Endometrial microvascular endothelial cells (primary cell): Measurements from ENCODE around the gene KPTN. TPM values are rescaled to one million over a fixed set of nuclear protein-coding genes. Genes with fewer than 3 reads are reported as not detected.

Source experiments
- in situ Hi-C: cut with HindIII; loops from 2 replicates; pipeline ENCODE4 v1.10.0; 2017; ENCODE audit warnings: low sequenced_read_pairs, low pct_unique_long_range_greater_than_20kb; ENCODE audit errors: inconsistent ontology term
- total RNA-seq: library from RNA; depleted of rRNA; stranded (reverse); fragments of >200 nt; gene quantifications from one replicate; pipeline ENCODE4 v1.2.3, GENCODE V29; 2015; ENCODE audit errors: inconsistent ontology term

KPTN gene
- total RNA-seq = 5.0 TPM

DNA sequence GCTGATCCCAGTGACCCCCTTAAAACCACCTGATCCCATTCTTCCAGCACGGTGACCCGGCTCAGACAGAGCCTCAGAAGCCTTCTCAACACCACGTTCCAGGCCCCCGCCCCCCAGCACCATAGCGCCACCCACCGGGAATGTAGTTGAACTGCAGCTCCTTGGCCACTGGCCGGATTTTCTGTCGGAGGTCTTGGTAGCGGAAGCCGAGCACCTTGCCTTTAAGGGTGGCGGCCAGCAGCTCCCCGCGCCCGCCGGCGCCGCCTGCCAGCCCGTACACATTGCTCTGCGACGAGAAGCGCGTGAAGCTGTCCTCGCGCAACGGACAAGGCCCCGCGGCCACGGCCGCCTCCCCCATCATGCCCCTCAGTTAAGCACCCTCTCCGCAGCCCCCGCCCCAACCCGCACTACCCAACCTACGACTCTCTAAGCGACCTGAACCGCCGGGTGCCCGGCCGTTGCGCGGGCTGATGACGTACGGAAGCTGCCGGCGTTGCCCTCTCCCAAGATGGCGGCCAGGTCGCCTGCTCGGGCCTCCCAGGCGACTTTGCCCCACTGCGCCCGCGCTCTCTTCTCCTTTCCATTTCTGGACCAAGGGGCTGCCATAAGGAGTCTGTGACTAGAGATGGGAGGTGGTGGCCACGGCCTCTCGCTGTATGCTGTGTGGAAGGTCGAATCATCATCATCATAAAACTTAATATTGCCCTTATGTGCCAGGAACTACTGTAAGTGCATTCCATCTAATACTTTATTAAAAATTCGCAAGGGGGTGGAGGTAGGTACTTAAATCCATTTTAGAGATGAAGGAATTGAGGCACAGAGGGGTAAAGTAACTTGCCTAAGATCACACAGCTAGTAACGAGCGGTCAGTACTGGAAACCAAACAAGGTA is at the start of gene KPTN:
KPTN (minus strand) TSS at position 420 of the 891 bp plus-strand sequence; CDS start at position 361, 59 bp downstream.
- in situ Hi-C loops = no loop called here

DNA sequence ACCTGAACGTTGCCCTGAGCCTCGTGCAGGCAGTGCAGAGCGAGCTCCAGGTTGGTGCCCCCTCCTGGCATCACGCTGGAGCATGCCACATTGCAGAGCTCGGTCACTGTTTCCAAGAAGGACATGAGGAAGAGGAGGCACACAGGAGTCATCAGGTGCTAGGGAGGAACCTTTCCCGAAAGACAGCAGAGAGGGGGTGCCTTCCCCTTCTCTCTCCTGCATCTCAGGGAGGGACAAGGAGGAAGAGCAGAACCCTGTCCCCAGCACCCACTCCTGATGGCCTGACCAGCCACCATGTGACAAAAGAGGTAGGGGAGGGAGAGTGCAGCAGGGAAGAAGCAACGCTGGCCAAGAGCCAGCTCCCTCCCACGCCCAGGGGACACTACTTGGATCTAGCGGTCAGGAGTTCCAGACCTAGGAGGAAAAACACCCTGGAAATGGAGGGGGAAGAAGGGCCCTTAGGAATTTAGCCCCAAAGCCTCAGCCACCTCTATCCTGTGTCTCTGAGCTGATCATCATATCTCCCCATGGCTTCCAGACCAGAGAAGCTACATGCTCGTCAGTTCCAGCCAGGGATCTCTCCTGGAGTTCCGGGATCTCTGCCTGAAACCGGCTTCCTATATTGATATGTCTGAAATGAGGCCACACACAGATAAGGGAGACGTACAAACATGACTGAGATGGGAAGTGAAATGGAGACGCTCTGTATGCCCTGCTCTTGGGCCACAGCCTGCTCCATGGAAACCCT is 47.8 kb upstream of the KPTN start:
- in situ Hi-C loops = no loop called here

GRCh38 chr19:47529018-47529742 is 45.2 kb upstream of the KPTN start:
- in situ Hi-C loops = no loop called here

GRCh38 chr19:47526798-47527197 is 42.8 kb upstream of the KPTN start:
- in situ Hi-C loops = no loop called here

DNA sequence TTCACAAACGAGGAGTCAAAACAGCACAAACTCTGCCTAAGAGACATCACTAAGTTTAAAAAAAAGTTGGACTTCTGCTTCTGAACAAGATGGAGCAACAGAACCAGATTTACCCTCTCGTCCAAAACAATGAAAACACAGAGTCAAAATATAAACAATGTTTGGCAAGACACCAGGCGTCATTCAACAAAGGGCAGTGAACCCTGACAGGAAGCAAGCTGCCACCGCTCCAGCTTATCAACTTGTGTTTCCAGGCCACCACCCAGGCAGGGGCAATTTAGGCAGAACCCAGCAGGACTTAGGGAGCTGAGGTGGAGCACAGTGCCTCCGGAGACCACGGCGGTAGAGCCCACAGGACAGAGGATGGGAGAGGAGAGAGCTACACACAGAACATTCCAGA is 39.5 kb upstream of the KPTN start:
- in situ Hi-C loops = no loop called here

- in situ Hi-C loops = no loop called here
Observed at GRCh38 chr19:47521473-47522180, 37.6 kb upstream of the KPTN start.

- in situ Hi-C loops = no loop called here
Observed at GRCh38 chr19:47520839-47521238, 36.8 kb upstream of the KPTN start.

GRCh38 chr19:47520343-47520806 is 36.4 kb upstream of the KPTN start:
- in situ Hi-C loops = no loop called here

DNA sequence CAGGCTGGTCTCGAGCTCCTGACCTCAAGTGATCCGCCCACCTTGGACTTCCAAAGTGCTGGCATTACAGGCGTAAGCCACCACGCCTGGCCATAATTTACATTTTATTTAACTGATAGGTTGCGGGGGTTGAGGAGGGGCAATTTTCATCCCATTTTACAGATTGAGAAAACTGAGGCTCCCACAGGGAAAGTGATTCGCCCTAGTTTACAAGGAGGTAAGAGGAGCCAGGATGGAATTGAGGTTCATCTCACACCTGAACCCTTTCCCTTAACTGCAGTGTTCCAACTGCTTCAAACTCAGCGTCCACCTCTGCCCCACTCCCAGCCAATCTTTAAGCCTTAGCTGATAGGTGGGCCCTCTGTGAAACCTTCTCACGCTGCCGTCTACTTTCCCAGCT is 34.8 kb upstream of the KPTN start:
- in situ Hi-C loops = no loop called here

- in situ Hi-C loops = no loop called here
Observed at GRCh38 chr19:47518139-47518538, 34.1 kb upstream of the KPTN start.

- in situ Hi-C loops = no loop called here
Observed at GRCh38 chr19:47514869-47515588, 31.0 kb upstream of the KPTN start, which contains the start of gene NAPA. Gene NAPA (minus strand): TSS chr19:47515063. CDS start chr19:47514940, 123 bp downstream.

DNA sequence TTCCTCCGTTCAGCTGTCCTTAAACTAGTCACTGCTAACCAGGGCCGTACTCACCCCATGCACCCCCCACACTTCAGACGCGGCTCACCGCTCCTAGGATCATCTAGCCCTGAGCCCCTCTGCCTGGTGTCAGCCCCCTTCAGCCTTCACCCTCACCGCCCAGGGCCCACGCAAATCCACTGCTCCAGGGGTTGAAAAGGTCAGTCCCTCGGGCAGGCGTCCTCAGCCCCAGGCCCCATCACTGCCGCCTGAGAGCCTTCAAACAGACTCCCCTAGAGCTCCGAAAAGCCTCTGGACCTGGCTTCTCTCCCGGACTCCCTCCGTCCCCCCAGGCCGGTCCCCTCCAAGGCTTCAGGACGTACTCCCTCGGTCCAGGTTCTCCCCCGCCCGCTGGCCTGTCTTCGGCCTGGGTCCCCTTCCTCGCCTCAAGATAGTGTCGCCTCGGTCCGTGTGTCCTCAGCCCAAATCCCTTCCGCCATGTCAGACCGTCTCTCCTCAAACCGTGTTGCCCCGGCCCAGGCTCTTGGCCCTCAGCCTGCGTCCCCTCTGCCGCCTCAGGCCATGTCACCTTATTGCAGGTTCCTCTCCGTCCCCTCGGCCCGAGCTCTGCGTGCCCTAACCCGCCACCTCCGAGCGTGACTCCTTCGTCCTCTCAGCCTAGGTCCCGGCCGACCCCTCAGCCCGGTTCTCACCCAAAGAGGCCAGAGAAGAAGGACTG is 30.3 kb upstream of the KPTN start:
- in situ Hi-C loops = no loop called here

DNA sequence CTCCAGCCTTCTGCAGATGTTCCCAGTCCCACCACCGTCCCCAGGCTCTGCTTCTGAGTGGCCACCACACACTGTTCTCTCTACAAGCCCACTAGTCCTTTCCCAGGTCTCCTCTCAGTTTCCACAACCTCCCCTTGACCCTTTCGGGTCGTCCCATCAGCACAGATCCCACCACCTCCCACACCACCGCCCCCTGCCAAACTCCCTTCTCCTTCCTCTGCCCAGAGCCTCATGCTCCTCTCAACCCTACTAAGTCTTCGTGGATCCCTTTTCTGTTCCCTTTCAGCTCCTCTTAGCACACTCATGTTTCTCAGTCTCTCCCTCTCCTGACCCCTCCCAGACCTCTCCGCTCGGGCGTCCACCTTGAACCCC is 28.9 kb upstream of the KPTN start:
- in situ Hi-C loops = no loop called here

DNA sequence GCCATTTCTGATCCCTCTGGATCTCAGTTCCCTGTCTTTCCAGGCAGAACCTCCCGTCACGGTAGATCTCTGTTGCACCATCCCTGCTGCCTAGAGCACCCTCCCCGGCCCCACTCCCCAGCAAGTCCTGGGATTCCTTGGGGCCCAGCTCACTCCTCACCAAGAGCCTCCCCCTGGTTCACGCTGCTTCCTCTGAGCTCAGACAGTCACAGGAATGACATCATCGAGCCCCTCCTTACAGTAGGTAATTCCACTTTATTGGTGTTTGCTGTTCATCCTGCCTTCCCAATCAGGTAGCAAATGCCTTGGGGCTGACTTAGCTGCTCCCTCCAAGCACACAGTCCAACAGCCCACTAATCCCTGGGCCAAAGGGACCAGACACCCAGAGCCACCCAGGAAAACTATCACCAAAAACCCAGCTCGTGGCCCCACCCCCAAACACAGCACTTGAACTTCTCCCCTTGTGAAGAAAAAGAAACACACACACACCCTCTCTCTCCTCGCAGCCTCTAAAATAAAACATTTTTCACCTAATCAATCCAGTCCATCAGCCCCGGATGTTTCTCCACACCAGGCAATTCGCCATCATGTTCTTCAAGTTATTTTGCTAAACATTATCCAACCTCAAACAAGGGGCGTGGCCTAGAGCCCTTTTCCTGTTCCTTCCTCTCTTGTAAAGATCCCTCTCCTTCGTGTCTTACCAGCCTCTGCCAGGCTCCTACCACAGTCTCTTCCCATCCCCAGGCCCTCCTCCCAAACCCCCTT is 28.3 kb upstream of the KPTN start:
- in situ Hi-C loops = no loop called here

- in situ Hi-C loops = no loop called here
Observed at GRCh38 chr19:47511681-47512080, 27.7 kb upstream of the KPTN start.

DNA sequence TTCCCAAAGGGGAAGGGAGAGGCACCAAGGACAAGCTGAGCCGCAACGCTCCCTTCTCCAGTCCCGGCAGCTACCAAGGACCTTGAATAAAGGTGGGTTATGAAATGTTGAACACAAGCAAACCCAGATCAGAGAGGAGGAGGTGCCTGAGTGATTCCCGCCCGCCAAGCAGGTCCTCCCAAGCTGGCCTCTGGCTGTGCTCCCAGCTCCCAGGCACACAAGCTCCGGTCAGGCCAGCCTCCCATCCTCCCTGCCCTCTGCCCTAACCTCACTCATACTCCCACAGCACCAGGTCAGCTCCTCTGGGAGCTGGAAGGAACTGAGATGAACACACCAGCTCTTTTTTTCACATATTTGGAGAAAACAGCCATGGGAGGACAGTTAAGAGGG is 27.1 kb upstream of the KPTN start:
- in situ Hi-C loops = no loop called here
